Measurements from ENCODE around the gene CDKAL1.
"Not testable (repeated sequence)": the region's sequence is repeated elsewhere in the genome, so short reads cannot be mapped to it uniquely, and the experiment has no call there.

Gene CDKAL1

GRCh38 chr6:20642441-20642840 lies 108.2 kb downstream of the CDKAL1 start:
- TF ChIP-seq POLR2AphosphoS5 (IDR thresholded peaks at IDR 0.05; ENCODE audit: low read depth): no peak
- TF ChIP-seq REST (IDR thresholded peaks at IDR 0.05; ENCODE audit: insufficient replicate concordance, low read depth): no peak
- no peak for TF ChIP-seq SPI1 (IDR thresholded peaks at IDR 0.05; ENCODE audit: borderline replicate concordance, low read depth)
- TF ChIP-seq CTCF (IDR thresholded peaks at IDR 0.05; ENCODE audit: insufficient read depth, low read length): no peak
- TF ChIP-seq GABPA (IDR thresholded peaks at IDR 0.05; ENCODE audit: low read depth): no peak

GRCh38 chr6:20644667-20645370 lies 110.6 kb downstream of the CDKAL1 start:
- Histone ChIP-seq H3K27me3 (ENCODE audit: insufficient read depth, poor library complexity, severe bottlenecking) (no peaks in the 10 kb centered on the region), H3K27ac (replicated peaks) (no peak overlapping the region), H3K4me3 (replicated peaks; ENCODE audit: insufficient read depth, low read length) (no peak overlapping the region)
- no peak for TF ChIP-seq POLR2AphosphoS5 (IDR thresholded peaks at IDR 0.05; ENCODE audit: low read depth)
- no peak for TF ChIP-seq REST (IDR thresholded peaks at IDR 0.05; ENCODE audit: insufficient replicate concordance, low read depth)
- no peak for TF ChIP-seq GABPA (IDR thresholded peaks at IDR 0.05; ENCODE audit: low read depth)
- TF ChIP-seq SPI1 (IDR thresholded peaks at IDR 0.05; ENCODE audit: borderline replicate concordance, low read depth): no peak
- TF ChIP-seq CTCF (IDR thresholded peaks at IDR 0.05; ENCODE audit: insufficient read depth, low read length): no peak
- no peak for DNase-seq (ENCODE audit: low read depth in 1 of 2, low spot score in 1 of 2)

More at GRCh38 chr6:20642441-20642840, 108.2 kb downstream of the CDKAL1 start:
- H3K4me3 ChIP-seq (replicated peaks; ENCODE audit: insufficient read depth, low read length): no peak overlapping the region
- H3K27ac ChIP-seq (replicated peaks): no peak overlapping the region
- no peaks in the 10 kb centered on the region for H3K27me3 ChIP-seq (ENCODE audit: insufficient read depth, poor library complexity, severe bottlenecking)
- DNase-seq (ENCODE audit: low read depth in 1 of 2, low spot score in 1 of 2): no peak

- not testable (repeated sequence) for H3K4me3 ChIP-seq (replicated peaks; ENCODE audit: insufficient read depth, low read length); DNase-seq (ENCODE audit: low read depth in 1 of 2, low spot score in 1 of 2); H3K27me3 ChIP-seq (ENCODE audit: insufficient read depth, poor library complexity, severe bottlenecking); H3K27ac ChIP-seq (replicated peaks)
These were observed 111.3 kb downstream of the CDKAL1 start for GRCh38 chr6:20645572-20645971.

- no peak for TF ChIP-seq REST (IDR thresholded peaks at IDR 0.05; ENCODE audit: insufficient replicate concordance, low read depth)
- no peak for TF ChIP-seq CTCF (IDR thresholded peaks at IDR 0.05; ENCODE audit: insufficient read depth, low read length)
- TF ChIP-seq POLR2AphosphoS5 (IDR thresholded peaks at IDR 0.05; ENCODE audit: low read depth): no peak
- TF ChIP-seq SPI1 (IDR thresholded peaks at IDR 0.05; ENCODE audit: borderline replicate concordance, low read depth): no peak
- no peak for TF ChIP-seq GABPA (IDR thresholded peaks at IDR 0.05; ENCODE audit: low read depth)
- DNase-seq (ENCODE audit: low read depth in 1 of 2, low spot score in 1 of 2): no peak
- Histone ChIP-seq H3K27ac (replicated peaks) (no peak overlapping the region), H3K4me3 (replicated peaks; ENCODE audit: insufficient read depth, low read length) (no peak overlapping the region), H3K27me3 (ENCODE audit: insufficient read depth, poor library complexity, severe bottlenecking) (no peaks in the 10 kb centered on the region)
These were observed 113.3 kb downstream of the CDKAL1 start for GRCh38 chr6:20647585-20647984.

GRCh38 chr6:20649696-20650470 lies 115.6 kb downstream of the CDKAL1 start:
- H3K27me3 ChIP-seq (ENCODE audit: insufficient read depth, poor library complexity, severe bottlenecking); DNase-seq (ENCODE audit: low read depth in 1 of 2, low spot score in 1 of 2); H3K27ac ChIP-seq (replicated peaks); H3K4me3 ChIP-seq (replicated peaks; ENCODE audit: insufficient read depth, low read length): not testable (repeated sequence)
